HepG2 (cell line): ENCODE results near the gene LRR1. TPM values are rescaled to one million over a fixed set of nuclear protein-coding genes. Genes with fewer than 3 reads are reported as not detected.

Experiments
- ATAC-seq: fragments of 200-7000 bp; cut with Tn5 transposase; 3 replicates; pipeline ENCODE4 v1.9.1; 2020; ENCODE audit warnings: mild to moderate bottlenecking, moderate library complexity
- BruUV-seq: library from RNA; stranded (reverse); fragments of 400-500 nt; replicated peaks from 2 replicates; lab custom pipeline; 2021; lab: Mats Ljungman, UMichigan
- CTCF ChIA-PET: fragments of 300-600 bp; formaldehyde crosslinking; extraction: SDS; loops from one replicate; lab custom pipeline; 2021; ENCODE audit warnings: low total read pairs, inconsistent platforms, low intra/inter-chr PET ratio; lab: Yijun Ruan, JAX
- POLR2A ChIA-PET: fragments of 350-600 bp; sonication (Branson Sonifier 250); formaldehyde crosslinking; loops from one replicate; lab custom pipeline; 2020; ENCODE audit warnings: antibody characterized with exemption, inconsistent platforms; lab: Yijun Ruan, JAX
- DNase-seq: peaks from one replicate; pipeline ENCODE4 v3.0.0-alpha.2; 2015; ENCODE audit warnings: low spot score
- FAIRE-seq: peaks from 3 replicates; lab custom pipeline; 2011; peaks lifted over from hg19 to GRCh38; lab: Jason Lieb, UNC
- H2AFZ ChIP-seq: one replicate; pipeline ENCODE4 v1.6.1; 2011; ENCODE audit warnings: low read length, inconsistent platforms
- H3K27ac ChIP-seq: fragments of 300-600 bp; 3 replicates; pipeline ENCODE4 v1.8.0; 2011; ENCODE audit warnings: mixed run types, mild to moderate bottlenecking, mixed read lengths, low read length, inconsistent platforms; ENCODE audit not compliant: insufficient read depth; ENCODE audit errors: extremely low read length
- H3K27me3 ChIP-seq, 2 experiments: fragments of 200-600 bp in 1 of 2; 2 replicates in 1 of 2; 3 replicates in 1 of 2; pipeline versions ENCODE4 v1.6.0 to v1.8.0; 2011; ENCODE audit warnings: low read length in 2 of 2, mild to moderate bottlenecking in 2 of 2, moderate library complexity in 2 of 2, inconsistent platforms in 1 of 2; ENCODE audit not compliant: insufficient read depth in 2 of 2, control insufficient read depth in 1 of 2
- H3K36me3 ChIP-seq, 2 experiments: fragments of 200-600 bp in 1 of 2; replicated peaks in 1 of 2; 2 replicates in 1 of 2; 3 replicates in 1 of 2; pipeline versions ENCODE4 v1.5.1 to v1.8.0; 2011; ENCODE audit warnings: low read length in 2 of 2, inconsistent platforms in 1 of 2; ENCODE audit not compliant: insufficient read depth in 2 of 2, control insufficient read depth in 1 of 2
- H3K4me1 ChIP-seq: 2 replicates; pipeline ENCODE4 v1.5.1; 2012; ENCODE audit warnings: low read length, inconsistent platforms; ENCODE audit not compliant: insufficient read depth
- H3K4me2 ChIP-seq: 2 replicates; pipeline ENCODE4 v1.6.0; 2011; ENCODE audit warnings: low read depth, low read length, inconsistent platforms
- H3K4me3 ChIP-seq, 3 experiments: fragments of 200-600 bp in 1 of 3; sonication (generic), shearing (Covaris generic) in 1 of 3; replicated peaks in 1 of 3; 2 replicates each; pipeline ENCODE4 v1.5.1; 2011 to 2016; ENCODE audit warnings: low read length in 3 of 3, inconsistent platforms in 2 of 3, low read depth in 2 of 3, mild to moderate bottlenecking in 2 of 3, control low read depth in 1 of 3, mixed read lengths in 1 of 3; ENCODE audit not compliant: insufficient read depth in 1 of 3
- H3K79me2 ChIP-seq: one replicate; pipeline ENCODE4 v1.6.1; 2011; ENCODE audit warnings: low read length, inconsistent platforms; ENCODE audit not compliant: insufficient read depth
- H3K9ac ChIP-seq: 2 replicates; pipeline ENCODE4 v1.6.0; 2011; ENCODE audit warnings: mild to moderate bottlenecking, low read depth, low read length, inconsistent platforms; ENCODE audit not compliant: insufficient read depth
- H3K9me3 ChIP-seq: 2 replicates; pipeline ENCODE4 v1.5.1; 2012; ENCODE audit warnings: mild to moderate bottlenecking, low read length
- H4K20me1 ChIP-seq: 2 replicates; pipeline ENCODE4 v1.6.0; 2011; ENCODE audit warnings: inconsistent platforms, mild to moderate bottlenecking, low read length, moderate library complexity; ENCODE audit not compliant: insufficient read depth
- GZF1 ChIP-seq: sonication (generic); formaldehyde crosslinking; IDR thresholded peaks from 2 replicates; pipeline ENCODE4 v1.5.1; 2020; ENCODE audit warnings: mild to moderate bottlenecking, missing genetic modification reagents
- HNRNPK ChIP-seq: fragments of 200-400 bp; formaldehyde crosslinking; IDR thresholded peaks from 2 replicates; pipeline ENCODE4 v1.6.1; 2018; ENCODE audit warnings: low read length, low read depth, moderate library complexity, mild to moderate bottlenecking; ENCODE audit not compliant: poor library complexity, severe bottlenecking
- ISL2 ChIP-seq: sonication (generic); formaldehyde crosslinking; IDR thresholded peaks from 2 replicates; pipeline ENCODE4 v1.5.0; 2020; ENCODE audit warnings: missing genetic modification reagents
- MAZ ChIP-seq, 2 experiments: sonication (generic) in 1 of 2; formaldehyde crosslinking in 1 of 2; IDR thresholded peaks; 2 replicates each; pipeline versions ENCODE4 v1.5.0 to v1.6.1; 2012 to 2020; ENCODE audit warnings: low read depth in 2 of 2, mild to moderate bottlenecking in 2 of 2, borderline replicate concordance in 1 of 2, improper control_type of control experiment in 1 of 2, low read length in 1 of 2, missing genetic modification reagents in 1 of 2, moderate library complexity in 1 of 2
- MTF1 ChIP-seq: sonication (generic); formaldehyde crosslinking; IDR thresholded peaks from 2 replicates; pipeline ENCODE4 v1.5.0; 2020; ENCODE audit warnings: missing genetic modification reagents
- RELA ChIP-seq: sonication (generic); formaldehyde crosslinking; IDR thresholded peaks from 2 replicates; pipeline ENCODE4 v1.4.0; 2020; ENCODE audit warnings: missing genetic modification reagents
- SATB2 ChIP-seq: sonication (generic); formaldehyde crosslinking; IDR thresholded peaks from 2 replicates; pipeline ENCODE4 v1.5.0; 2020; ENCODE audit warnings: missing genetic modification reagents
- TAF1 ChIP-seq: sonication (generic); formaldehyde crosslinking; IDR thresholded peaks from 2 replicates; pipeline ENCODE4 v1.4.0; 2020; ENCODE audit warnings: missing genetic modification reagents
- YEATS4 ChIP-seq: sonication (generic); formaldehyde crosslinking; IDR thresholded peaks from 2 replicates; pipeline ENCODE4 v1.4.0; 2020; ENCODE audit warnings: missing genetic modification reagents, borderline replicate concordance
- ZMYM3 ChIP-seq: sonication (generic); formaldehyde crosslinking; IDR thresholded peaks from 2 replicates; pipeline ENCODE4 v1.5.1; 2020; ENCODE audit warnings: mild to moderate bottlenecking, missing genetic modification reagents
- ZNF136 ChIP-seq: sonication (generic); formaldehyde crosslinking; IDR thresholded peaks from 2 replicates; pipeline ENCODE4 v1.8.1; 2022; ENCODE audit warnings: low read depth, mild to moderate bottlenecking, moderate library complexity, missing genetic modification reagents
- ZNF317 ChIP-seq: sonication (generic); formaldehyde crosslinking; IDR thresholded peaks from 2 replicates; pipeline ENCODE4 v1.5.0; 2020; ENCODE audit warnings: mild to moderate bottlenecking, missing genetic modification reagents
- ZNF572 ChIP-seq: sonication (generic); formaldehyde crosslinking; IDR thresholded peaks from 2 replicates; pipeline ENCODE4 v1.5.1; 2020; ENCODE audit warnings: mild to moderate bottlenecking, missing genetic modification reagents
- WGBS: methylation state at CpG from one replicate; pipeline ENCODE4 v1.1.6; 2017; ENCODE audit warnings: low lambda C conversion rate; 5-methylcytosine and 5-hydroxymethylcytosine counted together
- in situ Hi-C: cut with HindIII; loops from 2 replicates; pipeline ENCODE4 v1.10.0; 2017; ENCODE audit warnings: low pct_unique_long_range_greater_than_20kb; ENCODE audit not compliant: extremely low pct_ligation_motif_present
- intact Hi-C: fragments of 100-400 bp; cut with micrococcal nuclease; formaldehyde crosslinking; loops from one replicate; pipeline ENCODE4 v1.10.0; 2022; ENCODE audit not compliant: unreplicated experiment
- polyA plus RNA-seq, 8 experiments: library from polyadenylated mRNA; depleted of rRNA in 3 of 8; stranded (reverse) in 7 of 8; unstranded in 1 of 8; fragments of >200 nt; fragmentation: Illumina TruSeq in 4 of 8; extraction: Trizol in 4 of 8; gene quantifications; 2 replicates each; pipeline versions ENCODE4 v1.2.1 to v1.2.3, GENCODE V29; 2011 to 2016; ENCODE audit warnings: low read depth in 4 of 8, missing spikeins in 1 of 8, mixed read lengths in 1 of 8; ENCODE audit not compliant: insufficient read depth in 1 of 8
- total RNA-seq, 5 experiments: library from RNA; depleted of rRNA; stranded (reverse); fragments of >200 nt; fragmentation: Illumina TruSeq; extraction: Trizol; gene quantifications; 2 replicates each; pipeline ENCODE4 v1.2.3, GENCODE V29; 2016; ENCODE audit warnings: low read depth in 1 of 5
- TF ChIP-seq, protein P1 (sequence below): fragments of 450-650 bp; IDR thresholded peaks from 2 replicates; pipeline ENCODE4 v1.6.1; 2017
- TF ChIP-seq, protein P2 (sequence below): sonication (generic); formaldehyde crosslinking; IDR thresholded peaks from 2 replicates; pipeline ENCODE4 v1.5.0; 2020; ENCODE audit warnings: missing genetic modification reagents
- TF ChIP-seq, protein P3 (sequence below): sonication (generic); formaldehyde crosslinking; IDR thresholded peaks from 2 replicates; pipeline ENCODE4 v1.5.0; 2020; ENCODE audit warnings: mild to moderate bottlenecking, missing genetic modification reagents, borderline replicate concordance

The LRR1 gene
- total and polyA plus RNA-seq, 2 of the 13 experiments (the other 11 are each of a cell fraction or from before 2014, with no cell fraction given), result 7.0 to 36.2 TPM

DNA sequence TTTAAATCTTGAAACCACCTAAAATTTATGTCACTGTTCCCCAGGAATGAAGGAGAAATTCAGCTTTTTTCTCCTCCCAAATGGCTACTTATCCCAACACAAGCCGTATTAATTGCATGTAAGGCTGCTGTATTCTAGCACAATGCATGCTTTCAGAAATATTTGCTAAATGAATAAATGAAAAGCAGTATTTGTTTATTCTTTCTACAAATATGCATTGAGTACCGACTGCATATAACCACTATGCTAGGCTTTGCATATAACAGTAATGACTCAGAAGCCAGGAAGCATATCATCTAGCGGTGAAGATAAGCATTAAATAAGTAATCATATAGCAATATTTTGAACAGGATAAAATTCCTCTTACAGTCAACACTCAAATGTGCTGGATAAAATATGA is 5.7 kb upstream of the LRR1 start:
- no peak for ATAC-seq
- in situ Hi-C loops, result no loop called here
- CTCF ChIA-PET, result no interaction called here
- TF ChIP-seq, protein P1, sequence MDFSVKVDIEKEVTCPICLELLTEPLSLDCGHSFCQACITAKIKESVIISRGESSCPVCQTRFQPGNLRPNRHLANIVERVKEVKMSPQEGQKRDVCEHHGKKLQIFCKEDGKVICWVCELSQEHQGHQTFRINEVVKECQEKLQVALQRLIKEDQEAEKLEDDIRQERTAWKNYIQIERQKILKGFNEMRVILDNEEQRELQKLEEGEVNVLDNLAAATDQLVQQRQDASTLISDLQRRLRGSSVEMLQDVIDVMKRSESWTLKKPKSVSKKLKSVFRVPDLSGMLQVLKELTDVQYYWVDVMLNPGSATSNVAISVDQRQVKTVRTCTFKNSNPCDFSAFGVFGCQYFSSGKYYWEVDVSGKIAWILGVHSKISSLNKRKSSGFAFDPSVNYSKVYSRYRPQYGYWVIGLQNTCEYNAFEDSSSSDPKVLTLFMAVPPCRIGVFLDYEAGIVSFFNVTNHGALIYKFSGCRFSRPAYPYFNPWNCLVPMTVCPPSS, result no peak
- TF ChIP-seq RELA (no peak), ZNF136 (no peak), YEATS4 (CRISPR knock-in tag) (no peak), TAF1 (no peak), MAZ (IDR thresholded peaks at IDR 0.05; ENCODE audit: borderline replicate concordance, low read depth, low read length) (no peak), MAZ (CRISPR knock-in tag; IDR thresholded peaks at IDR 0.05; ENCODE audit: low read depth) (no peak), MTF1 (CRISPR knock-in tag) (no peak), SATB2 (CRISPR knock-in tag) (no peak), ZMYM3 (no peak), HNRNPK (no peak), ZNF572 (no peak), GZF1 (CRISPR knock-in tag) (no peak), ISL2 (CRISPR knock-in tag) (no peak), ZNF317 (CRISPR knock-in tag) (no peak)
- TF ChIP-seq, protein P2, sequence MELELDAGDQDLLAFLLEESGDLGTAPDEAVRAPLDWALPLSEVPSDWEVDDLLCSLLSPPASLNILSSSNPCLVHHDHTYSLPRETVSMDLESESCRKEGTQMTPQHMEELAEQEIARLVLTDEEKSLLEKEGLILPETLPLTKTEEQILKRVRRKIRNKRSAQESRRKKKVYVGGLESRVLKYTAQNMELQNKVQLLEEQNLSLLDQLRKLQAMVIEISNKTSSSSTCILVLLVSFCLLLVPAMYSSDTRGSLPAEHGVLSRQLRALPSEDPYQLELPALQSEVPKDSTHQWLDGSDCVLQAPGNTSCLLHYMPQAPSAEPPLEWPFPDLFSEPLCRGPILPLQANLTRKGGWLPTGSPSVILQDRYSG (CRISPR knock-in tag), result no peak
- TF ChIP-seq, protein P3, sequence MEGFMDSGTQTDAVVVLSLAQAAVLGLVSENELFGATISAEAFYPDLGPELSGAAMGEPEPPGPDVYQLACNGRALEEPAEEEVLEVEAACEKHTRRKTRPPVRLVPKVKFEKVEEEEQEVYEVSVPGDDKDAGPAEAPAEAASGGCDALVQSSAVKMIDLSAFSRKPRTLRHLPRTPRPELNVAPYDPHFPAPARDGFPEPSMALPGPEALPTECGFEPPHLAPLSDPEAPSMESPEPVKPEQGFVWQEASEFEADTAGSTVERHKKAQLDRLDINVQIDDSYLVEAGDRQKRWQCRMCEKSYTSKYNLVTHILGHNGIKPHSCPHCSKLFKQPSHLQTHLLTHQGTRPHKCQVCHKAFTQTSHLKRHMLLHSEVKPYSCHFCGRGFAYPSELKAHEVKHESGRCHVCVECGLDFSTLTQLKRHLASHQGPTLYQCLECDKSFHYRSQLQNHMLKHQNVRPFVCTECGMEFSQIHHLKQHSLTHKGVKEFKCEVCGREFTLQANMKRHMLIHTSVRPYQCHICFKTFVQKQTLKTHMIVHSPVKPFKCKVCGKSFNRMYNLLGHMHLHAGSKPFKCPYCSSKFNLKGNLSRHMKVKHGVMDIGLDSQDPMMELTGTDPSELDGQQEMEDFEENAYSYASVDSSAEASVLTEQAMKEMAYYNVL (CRISPR knock-in tag), result no peak

More for the DNA sequence above, 5.7 kb upstream of the LRR1 start:
- H4K20me1 ChIP-seq, result no peaks in the 10 kb centered on the region
- no peak overlapping the region for H3K9ac ChIP-seq
- H3K4me1 ChIP-seq, result peaks cover 50% of the 10 kb centered on the region
- H3K9me3 ChIP-seq, result no peaks in the 10 kb centered on the region
- DNase-seq (no peak), FAIRE-seq (no peak)
- 35% methylated on average over 3 of the region's 3 CpGs for WGBS
- no peak overlapping the region for H3K4me3 ChIP-seq
- H3K27ac ChIP-seq, result no peak overlapping the region
- H3K36me3 ChIP-seq, result no peaks in the 10 kb centered on the region
- H3K27me3 ChIP-seq, result no peaks in the 10 kb centered on the region
- BruUV-seq, result no TSS peak
- intact Hi-C loops, result no loop called here
- H3K4me2 ChIP-seq, result no peak overlapping the region
- peaks cover 2% of the 10 kb centered on the region for H3K79me2 ChIP-seq
- no peak overlapping the region for H2AFZ ChIP-seq
- POLR2A ChIA-PET, result interaction anchor here (2.9 kb wide), 1 partner anchor 28 kb away, joined by 28 read pairs; the partner anchor contains the start of genes MGAT2 and RPL36AL
